ENCODE measurements around the gene SOCS1. TPM values are rescaled to one million over a fixed set of nuclear protein-coding genes. Genes with fewer than 3 reads are reported as not detected.
"Not testable (repeated sequence)": the region's sequence is repeated elsewhere in the genome, so short reads cannot be mapped to it uniquely, and the experiment has no call there.

SOCS1 gene
- total RNA-seq, 2 donors from 2014 or later, result 4.7 to 5.5 TPM

DNA sequence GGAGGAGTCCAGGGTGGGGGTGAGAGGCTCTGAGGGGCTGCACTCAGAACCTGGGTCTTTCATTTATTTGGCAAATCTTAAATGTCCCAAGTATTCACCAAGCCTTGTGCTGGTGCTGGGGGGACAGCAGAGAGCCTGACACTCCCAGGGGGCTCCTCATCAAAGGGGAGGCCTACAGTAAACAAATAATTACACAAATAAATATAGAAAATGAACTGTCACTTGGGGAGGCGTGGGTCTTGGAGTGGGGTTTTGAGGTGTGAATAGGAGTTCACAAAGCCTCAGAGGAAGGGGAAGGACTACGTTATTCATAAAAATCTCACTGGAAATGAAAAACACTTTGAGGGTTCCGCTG is 40.3 kb upstream of the SOCS1 start:
- TF ChIP-seq, protein P1, sequence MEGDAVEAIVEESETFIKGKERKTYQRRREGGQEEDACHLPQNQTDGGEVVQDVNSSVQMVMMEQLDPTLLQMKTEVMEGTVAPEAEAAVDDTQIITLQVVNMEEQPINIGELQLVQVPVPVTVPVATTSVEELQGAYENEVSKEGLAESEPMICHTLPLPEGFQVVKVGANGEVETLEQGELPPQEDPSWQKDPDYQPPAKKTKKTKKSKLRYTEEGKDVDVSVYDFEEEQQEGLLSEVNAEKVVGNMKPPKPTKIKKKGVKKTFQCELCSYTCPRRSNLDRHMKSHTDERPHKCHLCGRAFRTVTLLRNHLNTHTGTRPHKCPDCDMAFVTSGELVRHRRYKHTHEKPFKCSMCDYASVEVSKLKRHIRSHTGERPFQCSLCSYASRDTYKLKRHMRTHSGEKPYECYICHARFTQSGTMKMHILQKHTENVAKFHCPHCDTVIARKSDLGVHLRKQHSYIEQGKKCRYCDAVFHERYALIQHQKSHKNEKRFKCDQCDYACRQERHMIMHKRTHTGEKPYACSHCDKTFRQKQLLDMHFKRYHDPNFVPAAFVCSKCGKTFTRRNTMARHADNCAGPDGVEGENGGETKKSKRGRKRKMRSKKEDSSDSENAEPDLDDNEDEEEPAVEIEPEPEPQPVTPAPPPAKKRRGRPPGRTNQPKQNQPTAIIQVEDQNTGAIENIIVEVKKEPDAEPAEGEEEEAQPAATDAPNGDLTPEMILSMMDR (IDR thresholded peaks at IDR 0.05), result no peak
- no peaks in the 10 kb centered on the region for H3K9me3 ChIP-seq
- H3K27me3 ChIP-seq, result no peaks in the 10 kb centered on the region

DNA sequence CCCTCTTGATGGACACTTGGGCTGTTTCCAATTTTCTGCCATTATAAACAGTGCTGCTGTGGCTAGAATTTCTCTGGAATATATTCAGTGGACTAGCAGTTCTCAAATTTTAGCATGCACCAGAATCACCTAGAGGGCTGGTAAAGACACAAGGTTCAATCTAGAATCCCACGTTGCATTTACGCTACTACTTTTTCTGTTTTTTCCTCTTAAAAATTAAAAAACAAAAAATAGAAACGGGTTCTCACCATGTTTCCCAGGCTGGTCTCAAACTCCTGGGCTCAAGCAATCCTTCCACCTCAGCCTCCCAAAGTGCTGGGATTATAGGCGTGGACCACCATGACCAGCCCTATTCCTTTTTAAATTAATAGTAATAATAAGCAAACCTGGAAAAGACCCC is 39.7 kb upstream of the SOCS1 start:
- TF ChIP-seq, protein P1 (IDR thresholded peaks at IDR 0.05), result no peak
- Histone ChIP-seq H3K27ac (no peak overlapping the region), H3K27me3 (no peaks in the 10 kb centered on the region), H3K9me3 (no peaks in the 10 kb centered on the region), H3K36me3 (no peaks in the 10 kb centered on the region), H3K4me3 (no peak overlapping the region), H3K4me1 (peaks cover 0 to 15% of the 10 kb centered on the region in 2 donors)
- DNase-seq (ENCODE audit: low spot score), result no peak

More for the DNA sequence above, 40.3 kb upstream of the SOCS1 start:
- no peak overlapping the region for H3K4me3 ChIP-seq
- H3K27ac ChIP-seq, result no peak overlapping the region
- H3K4me1 ChIP-seq, result peaks cover 0 to 15% of the 10 kb centered on the region in 2 donors
- no peak for DNase-seq (ENCODE audit: low spot score)
- no peaks in the 10 kb centered on the region for H3K36me3 ChIP-seq

GRCh38 chr16:11292076-11292748 is 36.2 kb upstream of the SOCS1 start:
- Histone ChIP-seq H3K36me3 (no peaks in the 10 kb centered on the region), H3K27me3 (no peaks in the 10 kb centered on the region), H3K4me3 (no peak overlapping the region), H3K9me3 (no peaks in the 10 kb centered on the region), H3K4me1 (peaks cover 0 to 8% of the 10 kb centered on the region in 2 donors), H3K27ac (no peak overlapping the region)
- TF ChIP-seq, protein P1 (IDR thresholded peaks at IDR 0.05), result no peak
- DNase-seq (ENCODE audit: low spot score), result no peak

- TF ChIP-seq, protein P1 (IDR thresholded peaks at IDR 0.05), result no peak
These were observed 35.2 kb upstream of the SOCS1 start for GRCh38 chr16:11291091-11291703.

DNA sequence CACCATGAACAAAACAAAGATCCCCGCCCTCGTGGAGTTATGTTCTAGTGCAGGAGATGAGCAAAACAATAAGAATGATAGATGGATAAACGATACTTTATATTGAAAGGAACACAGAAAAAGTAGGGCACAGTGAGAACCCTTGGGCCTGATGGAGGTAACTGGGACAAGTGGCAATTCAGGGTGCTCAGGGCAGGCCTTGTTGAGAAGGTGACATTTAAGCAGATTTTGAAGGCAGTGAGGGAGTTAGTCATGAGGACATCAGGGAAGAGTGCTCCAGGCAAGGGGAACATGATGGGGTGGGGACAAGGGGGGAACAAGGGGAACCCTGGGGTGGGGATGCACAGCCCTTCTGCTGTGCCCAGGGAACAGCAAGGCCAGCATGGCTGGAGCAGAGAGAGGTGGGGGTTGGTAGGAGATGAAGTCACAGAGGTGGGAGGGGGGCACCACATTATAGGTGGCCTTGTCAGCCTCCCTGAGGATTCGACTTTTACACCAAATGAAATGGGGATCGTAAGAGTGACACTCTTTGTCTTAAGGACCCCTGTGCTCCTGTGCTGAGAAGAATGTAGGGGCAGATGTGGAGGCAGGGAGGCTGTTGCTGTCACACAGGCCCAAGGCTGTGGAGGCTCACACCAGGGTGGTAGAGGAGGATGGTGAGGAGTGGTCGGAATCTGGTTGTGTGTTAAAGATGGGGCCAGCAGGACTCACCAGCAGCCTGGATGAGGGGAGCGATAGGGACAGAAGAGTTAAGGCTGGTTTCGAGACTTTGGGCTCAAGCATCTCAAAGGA is 34.3 kb upstream of the SOCS1 start:
- TF ChIP-seq, protein P1 (IDR thresholded peaks at IDR 0.05), result no peak

More at GRCh38 chr16:11291091-11291703, 35.2 kb upstream of the SOCS1 start:
- no peaks in the 10 kb centered on the region for H3K27me3 ChIP-seq
- H3K9me3 ChIP-seq, result no peaks in the 10 kb centered on the region
- H3K4me1 ChIP-seq, result no peaks in the 10 kb centered on the region
- no peak overlapping the region for H3K27ac ChIP-seq
- no peak overlapping the region for H3K4me3 ChIP-seq
- H3K36me3 ChIP-seq, result no peaks in the 10 kb centered on the region
- DNase-seq (ENCODE audit: low spot score), result no peak

DNA sequence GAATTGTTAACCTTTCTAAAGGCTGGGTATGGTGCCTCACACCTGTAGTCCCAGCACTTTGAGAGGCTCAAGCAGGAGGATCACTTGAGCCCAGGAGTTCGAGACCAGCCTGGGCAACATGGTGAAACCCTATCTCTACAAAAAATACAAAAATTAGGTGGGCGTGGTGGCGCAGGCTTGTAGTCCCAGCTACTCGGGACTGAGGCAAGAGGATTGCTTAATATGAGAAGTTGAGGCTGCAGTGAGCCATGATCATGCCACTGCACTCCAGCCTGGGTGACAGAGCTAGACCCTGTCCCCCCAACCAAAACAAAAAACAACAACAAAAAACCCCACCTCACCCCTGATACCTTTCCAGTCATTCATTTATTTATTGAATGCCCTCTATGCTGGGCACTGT is 33.7 kb upstream of the SOCS1 start:
- not testable (repeated sequence) for H3K27ac ChIP-seq; H3K9me3 ChIP-seq; H3K4me1 ChIP-seq; H3K27me3 ChIP-seq; H3K4me3 ChIP-seq; H3K36me3 ChIP-seq; DNase-seq (ENCODE audit: low spot score)

More for the DNA sequence above, 34.3 kb upstream of the SOCS1 start:
- H3K27ac ChIP-seq, result no peak overlapping the region
- H3K4me3 ChIP-seq, result no peak overlapping the region
- H3K4me1 ChIP-seq, result no peaks in the 10 kb centered on the region
- H3K27me3 ChIP-seq, result no peaks in the 10 kb centered on the region
- no peaks in the 10 kb centered on the region for H3K36me3 ChIP-seq
- DNase-seq (ENCODE audit: low spot score), result no peak
- no peaks in the 10 kb centered on the region for H3K9me3 ChIP-seq

Data from right atrium auricular region (tissue), 2 donors.